Endothelial cell of umbilical vein (primary cell): ENCODE measurements around the gene MYH16.

Experiments used
- CTCF ChIP-seq, 2 donors: IDR thresholded peaks; 1 replicate in 1 of 2; 2 replicates in 1 of 2; pipeline ENCODE4 v1.5.1; 2011; ENCODE audit warnings: low read length in 2 of 2, mild to moderate bottlenecking in 2 of 2, moderate library complexity in 2 of 2, control low read depth in 1 of 2, inconsistent platforms in 1 of 2, low read depth in 1 of 2; ENCODE audit not compliant: insufficient read depth in 1 of 2; ENCODE audit errors: extremely low read depth in 1 of 2
- EZH2 ChIP-seq: IDR thresholded peaks from 2 replicates; pipeline ENCODE4 v1.6.1; 2012; ENCODE audit warnings: borderline replicate concordance, low read depth, mild to moderate bottlenecking, moderate library complexity, low read length, inconsistent platforms; ENCODE audit not compliant: severe bottlenecking
- GATA2 ChIP-seq: IDR thresholded peaks from 2 replicates; pipeline ENCODE4 v1.7.0; 2011; ENCODE audit warnings: low read depth, mild to moderate bottlenecking, moderate library complexity, mixed read lengths, low read length; ENCODE audit not compliant: insufficient read length, insufficient read depth
- JUN ChIP-seq: IDR thresholded peaks from 2 replicates; pipeline ENCODE4 v1.6.1; 2011; ENCODE audit warnings: borderline replicate concordance, low read depth; ENCODE audit not compliant: insufficient read length, insufficient read depth
- MYC ChIP-seq: IDR thresholded peaks from one replicate; pipeline ENCODE4 v1.6.1; 2011; ENCODE audit warnings: mild to moderate bottlenecking, low read depth, low read length
- POLR2A ChIP-seq: IDR thresholded peaks from 2 replicates; pipeline ENCODE4 v1.6.1; 2012; ENCODE audit warnings: low read depth, mild to moderate bottlenecking, control low read depth, low read length

DNA sequence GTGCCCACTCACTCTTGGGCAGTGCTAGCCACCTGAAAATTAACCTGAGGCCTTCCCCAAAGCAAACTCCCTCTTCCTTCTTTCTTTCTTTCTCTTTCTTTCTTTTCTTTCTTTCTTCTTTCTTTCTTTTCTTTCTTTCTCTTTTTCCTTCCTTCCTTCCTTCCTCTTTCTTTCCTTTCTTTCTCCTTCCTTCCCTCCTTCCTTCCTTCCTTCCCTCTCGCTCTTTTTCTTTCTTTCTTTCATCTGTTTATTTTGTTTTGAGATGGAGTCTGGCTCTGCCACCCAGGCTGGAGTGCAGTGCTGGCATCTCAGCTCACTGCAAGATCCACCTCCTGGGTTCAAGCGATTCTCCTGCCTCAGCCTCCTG, 47.8 kb upstream of the MYH16 start:
- no peak for TF ChIP-seq CTCF (IDR thresholded peaks at IDR 0.05; ENCODE audit: extremely low read depth in 1 of 2, insufficient read depth in 1 of 2, low read depth in 1 of 2, low read length in 2 of 2)
- TF ChIP-seq POLR2A = no peak
- TF ChIP-seq GATA2 = no peak
- TF ChIP-seq JUN = no peak
- TF ChIP-seq EZH2 = no peak
- no peak for TF ChIP-seq MYC
